WTC11 (cell line): ENCODE measurements around the gene CRIP1. TPM values are rescaled to one million over a fixed set of nuclear protein-coding genes. Genes with fewer than 3 reads are reported as not detected.

Experiments
- ATAC-seq: fragments of 200-7000 bp; cut with Tn5 transposase; 2 replicates; pipeline ENCODE4 v1.10.0; 2021; ENCODE audit warnings: mild to moderate bottlenecking, moderate library complexity
- CTCF ChIA-PET: fragments of 300-600 bp; sonication (Branson Sonifier 250); formaldehyde crosslinking; loops from one replicate; lab custom pipeline; 2021; ENCODE audit warnings: antibody characterized with exemption; lab: Charles Lee
- POLR2A ChIA-PET: fragments of 350-600 bp; sonication (Branson Sonifier 250); formaldehyde crosslinking; loops from one replicate; lab custom pipeline; 2021; ENCODE audit warnings: antibody characterized with exemption; lab: Charles Lee
- DNase-seq: peaks from one replicate; pipeline ENCODE4 v3.0.0; 2021; ENCODE audit warnings: low spot score
- H3K27ac Mint-ChIP-seq: 2 replicates; pipeline ENCODE4 v1.8.0; 2021; ENCODE audit warnings: mixed read lengths
- H3K27me3 Mint-ChIP-seq: 2 replicates; pipeline ENCODE4 v1.8.0; 2021; ENCODE audit warnings: low read depth, mild to moderate bottlenecking, moderate library complexity, mixed read lengths
- H3K36me3 Mint-ChIP-seq: 2 replicates; pipeline ENCODE4 v1.8.0; 2021; ENCODE audit warnings: mixed read lengths
- H3K4me1 Mint-ChIP-seq: 2 replicates; pipeline ENCODE4 v1.8.0; 2022; ENCODE audit warnings: mixed read lengths
- H3K4me3 Mint-ChIP-seq: 2 replicates; pipeline ENCODE4 v1.8.0; 2021; ENCODE audit warnings: mild to moderate bottlenecking, moderate library complexity, mixed read lengths
- H3K9me3 Mint-ChIP-seq: 2 replicates; pipeline ENCODE4 v1.8.0; 2021; ENCODE audit warnings: mixed read lengths
- CREM ChIP-seq: sonication (generic); formaldehyde crosslinking; IDR thresholded peaks from 2 replicates; pipeline ENCODE4 v1.8.1; 2022; ENCODE audit warnings: mild to moderate bottlenecking, missing genetic modification reagents, moderate library complexity
- ETV6 ChIP-seq: sonication (generic); formaldehyde crosslinking; IDR thresholded peaks from 2 replicates; pipeline ENCODE4 v1.8.1; 2022; ENCODE audit warnings: mild to moderate bottlenecking, missing genetic modification reagents
- NR3C1 ChIP-seq: sonication (generic); formaldehyde crosslinking; conservative IDR thresholded peaks from 2 replicates; pipeline ENCODE4 v1.8.1; 2023; ENCODE audit warnings: low read depth, mild to moderate bottlenecking, missing genetic modification reagents
- RORB ChIP-seq: fragments of 250-450 bp; sonication (Bioruptor Pico); IDR thresholded peaks from 2 replicates; pipeline ENCODE4 v1.9.0; 2021; ENCODE audit warnings: mild to moderate bottlenecking
- SMAD3 ChIP-seq: sonication (generic); formaldehyde crosslinking; IDR thresholded peaks from 2 replicates; pipeline ENCODE4 v1.8.0; 2022; ENCODE audit warnings: missing genetic modification reagents, mild to moderate bottlenecking, borderline replicate concordance
- ZNF121 ChIP-seq: sonication (generic); formaldehyde crosslinking; IDR thresholded peaks from 2 replicates; pipeline ENCODE4 v1.8.0; 2023; ENCODE audit warnings: missing genetic modification reagents
- ZNF138 ChIP-seq: sonication (generic); formaldehyde crosslinking; conservative IDR thresholded peaks from 2 replicates; pipeline ENCODE4 v1.8.1; 2022; ENCODE audit warnings: mild to moderate bottlenecking, moderate library complexity, missing genetic modification reagents
- ZNF263 ChIP-seq: sonication (generic); formaldehyde crosslinking; IDR thresholded peaks from 2 replicates; pipeline ENCODE4 v1.8.1; 2022; ENCODE audit warnings: low read depth, mild to moderate bottlenecking, moderate library complexity, missing genetic modification reagents
- total RNA-seq: library from RNA; stranded (reverse); gene quantifications from 3 replicates; pipeline ENCODE4 v1.2.3, GENCODE V29; 2021
- TF ChIP-seq, protein P1 (sequence below): sonication (generic); formaldehyde crosslinking; IDR thresholded peaks from 2 replicates; pipeline ENCODE4 v1.8.0; 2023; ENCODE audit warnings: mild to moderate bottlenecking, missing genetic modification reagents
- TF ChIP-seq, protein P2 (sequence below): sonication (generic); formaldehyde crosslinking; conservative IDR thresholded peaks from 2 replicates; pipeline ENCODE4 v1.8.1; 2023; ENCODE audit warnings: mild to moderate bottlenecking, low read depth, missing genetic modification reagents, moderate library complexity
- TF ChIP-seq, protein P3 (sequence below): sonication (generic); formaldehyde crosslinking; IDR thresholded peaks from 2 replicates; pipeline ENCODE4 v1.8.0; 2023; ENCODE audit warnings: missing genetic modification reagents, mild to moderate bottlenecking, borderline replicate concordance
- TF ChIP-seq, protein P4 (sequence below): sonication (generic); formaldehyde crosslinking; IDR thresholded peaks from 2 replicates; pipeline ENCODE4 v1.8.0; 2022; ENCODE audit warnings: mild to moderate bottlenecking, missing genetic modification reagents

The CRIP1 gene
- total RNA-seq, 1 experiment from 2014 or later = 9.0 TPM

DNA sequence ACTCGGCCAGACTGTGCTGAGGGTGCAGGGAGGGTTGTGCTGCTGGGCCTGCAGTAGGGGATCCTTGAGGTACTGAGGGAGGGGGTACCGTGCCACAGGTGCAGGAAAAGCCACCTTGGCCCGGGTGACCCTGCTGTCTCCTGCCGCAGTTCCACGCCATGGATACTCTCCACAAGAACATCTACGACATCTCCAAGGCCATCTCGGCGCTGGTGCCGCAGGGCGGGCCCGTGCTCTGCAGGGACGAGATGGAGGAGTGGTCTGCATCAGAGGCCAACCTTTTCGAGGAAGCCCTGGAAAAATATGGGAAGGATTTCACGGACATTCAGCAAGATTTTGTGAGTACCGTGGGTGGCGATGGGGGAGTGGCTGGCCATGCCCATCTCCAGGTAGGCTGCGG, 26.1 kb upstream of the CRIP1 start (continued):
- TF ChIP-seq, protein P1, sequence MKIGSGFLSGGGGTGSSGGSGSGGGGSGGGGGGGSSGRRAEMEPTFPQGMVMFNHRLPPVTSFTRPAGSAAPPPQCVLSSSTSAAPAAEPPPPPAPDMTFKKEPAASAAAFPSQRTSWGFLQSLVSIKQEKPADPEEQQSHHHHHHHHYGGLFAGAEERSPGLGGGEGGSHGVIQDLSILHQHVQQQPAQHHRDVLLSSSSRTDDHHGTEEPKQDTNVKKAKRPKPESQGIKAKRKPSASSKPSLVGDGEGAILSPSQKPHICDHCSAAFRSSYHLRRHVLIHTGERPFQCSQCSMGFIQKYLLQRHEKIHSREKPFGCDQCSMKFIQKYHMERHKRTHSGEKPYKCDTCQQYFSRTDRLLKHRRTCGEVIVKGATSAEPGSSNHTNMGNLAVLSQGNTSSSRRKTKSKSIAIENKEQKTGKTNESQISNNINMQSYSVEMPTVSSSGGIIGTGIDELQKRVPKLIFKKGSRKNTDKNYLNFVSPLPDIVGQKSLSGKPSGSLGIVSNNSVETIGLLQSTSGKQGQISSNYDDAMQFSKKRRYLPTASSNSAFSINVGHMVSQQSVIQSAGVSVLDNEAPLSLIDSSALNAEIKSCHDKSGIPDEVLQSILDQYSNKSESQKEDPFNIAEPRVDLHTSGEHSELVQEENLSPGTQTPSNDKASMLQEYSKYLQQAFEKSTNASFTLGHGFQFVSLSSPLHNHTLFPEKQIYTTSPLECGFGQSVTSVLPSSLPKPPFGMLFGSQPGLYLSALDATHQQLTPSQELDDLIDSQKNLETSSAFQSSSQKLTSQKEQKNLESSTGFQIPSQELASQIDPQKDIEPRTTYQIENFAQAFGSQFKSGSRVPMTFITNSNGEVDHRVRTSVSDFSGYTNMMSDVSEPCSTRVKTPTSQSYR = no peak
- no peak for TF ChIP-seq SMAD3 (CRISPR knock-in tag)
- no peak for TF ChIP-seq ETV6 (CRISPR knock-in tag)

DNA sequence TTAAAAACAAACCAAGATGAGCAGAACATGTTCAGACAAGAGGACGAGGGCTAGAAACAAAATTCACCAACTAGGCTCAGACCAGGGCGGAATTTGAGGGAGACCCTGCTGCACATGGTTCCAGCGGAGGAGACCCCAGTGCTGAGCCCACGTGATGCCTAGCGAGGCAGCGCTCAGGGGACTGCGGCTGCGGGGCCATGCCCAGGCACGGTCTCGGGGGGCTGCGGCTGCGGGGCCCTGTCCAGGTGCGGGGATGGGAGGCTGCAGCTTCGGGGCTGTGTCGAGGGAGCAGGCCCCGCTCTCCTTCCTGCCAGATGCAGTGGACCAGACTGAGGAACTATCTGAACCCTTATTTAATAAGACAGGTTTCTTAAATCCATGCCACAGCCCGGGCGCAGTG, 24.8 kb upstream of the CRIP1 start:
- peaks cover 20% of the 10 kb centered on the region for H3K36me3 Mint-ChIP-seq
- ATAC-seq = no peak
- H3K4me1 Mint-ChIP-seq = no peaks in the 10 kb centered on the region
- peak overlapping the region; percentile 84 for H3K27ac Mint-ChIP-seq
- TF ChIP-seq, protein P2, sequence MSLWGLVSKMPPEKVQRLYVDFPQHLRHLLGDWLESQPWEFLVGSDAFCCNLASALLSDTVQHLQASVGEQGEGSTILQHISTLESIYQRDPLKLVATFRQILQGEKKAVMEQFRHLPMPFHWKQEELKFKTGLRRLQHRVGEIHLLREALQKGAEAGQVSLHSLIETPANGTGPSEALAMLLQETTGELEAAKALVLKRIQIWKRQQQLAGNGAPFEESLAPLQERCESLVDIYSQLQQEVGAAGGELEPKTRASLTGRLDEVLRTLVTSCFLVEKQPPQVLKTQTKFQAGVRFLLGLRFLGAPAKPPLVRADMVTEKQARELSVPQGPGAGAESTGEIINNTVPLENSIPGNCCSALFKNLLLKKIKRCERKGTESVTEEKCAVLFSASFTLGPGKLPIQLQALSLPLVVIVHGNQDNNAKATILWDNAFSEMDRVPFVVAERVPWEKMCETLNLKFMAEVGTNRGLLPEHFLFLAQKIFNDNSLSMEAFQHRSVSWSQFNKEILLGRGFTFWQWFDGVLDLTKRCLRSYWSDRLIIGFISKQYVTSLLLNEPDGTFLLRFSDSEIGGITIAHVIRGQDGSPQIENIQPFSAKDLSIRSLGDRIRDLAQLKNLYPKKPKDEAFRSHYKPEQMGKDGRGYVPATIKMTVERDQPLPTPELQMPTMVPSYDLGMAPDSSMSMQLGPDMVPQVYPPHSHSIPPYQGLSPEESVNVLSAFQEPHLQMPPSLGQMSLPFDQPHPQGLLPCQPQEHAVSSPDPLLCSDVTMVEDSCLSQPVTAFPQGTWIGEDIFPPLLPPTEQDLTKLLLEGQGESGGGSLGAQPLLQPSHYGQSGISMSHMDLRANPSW = no peak
- TF ChIP-seq, protein P3, sequence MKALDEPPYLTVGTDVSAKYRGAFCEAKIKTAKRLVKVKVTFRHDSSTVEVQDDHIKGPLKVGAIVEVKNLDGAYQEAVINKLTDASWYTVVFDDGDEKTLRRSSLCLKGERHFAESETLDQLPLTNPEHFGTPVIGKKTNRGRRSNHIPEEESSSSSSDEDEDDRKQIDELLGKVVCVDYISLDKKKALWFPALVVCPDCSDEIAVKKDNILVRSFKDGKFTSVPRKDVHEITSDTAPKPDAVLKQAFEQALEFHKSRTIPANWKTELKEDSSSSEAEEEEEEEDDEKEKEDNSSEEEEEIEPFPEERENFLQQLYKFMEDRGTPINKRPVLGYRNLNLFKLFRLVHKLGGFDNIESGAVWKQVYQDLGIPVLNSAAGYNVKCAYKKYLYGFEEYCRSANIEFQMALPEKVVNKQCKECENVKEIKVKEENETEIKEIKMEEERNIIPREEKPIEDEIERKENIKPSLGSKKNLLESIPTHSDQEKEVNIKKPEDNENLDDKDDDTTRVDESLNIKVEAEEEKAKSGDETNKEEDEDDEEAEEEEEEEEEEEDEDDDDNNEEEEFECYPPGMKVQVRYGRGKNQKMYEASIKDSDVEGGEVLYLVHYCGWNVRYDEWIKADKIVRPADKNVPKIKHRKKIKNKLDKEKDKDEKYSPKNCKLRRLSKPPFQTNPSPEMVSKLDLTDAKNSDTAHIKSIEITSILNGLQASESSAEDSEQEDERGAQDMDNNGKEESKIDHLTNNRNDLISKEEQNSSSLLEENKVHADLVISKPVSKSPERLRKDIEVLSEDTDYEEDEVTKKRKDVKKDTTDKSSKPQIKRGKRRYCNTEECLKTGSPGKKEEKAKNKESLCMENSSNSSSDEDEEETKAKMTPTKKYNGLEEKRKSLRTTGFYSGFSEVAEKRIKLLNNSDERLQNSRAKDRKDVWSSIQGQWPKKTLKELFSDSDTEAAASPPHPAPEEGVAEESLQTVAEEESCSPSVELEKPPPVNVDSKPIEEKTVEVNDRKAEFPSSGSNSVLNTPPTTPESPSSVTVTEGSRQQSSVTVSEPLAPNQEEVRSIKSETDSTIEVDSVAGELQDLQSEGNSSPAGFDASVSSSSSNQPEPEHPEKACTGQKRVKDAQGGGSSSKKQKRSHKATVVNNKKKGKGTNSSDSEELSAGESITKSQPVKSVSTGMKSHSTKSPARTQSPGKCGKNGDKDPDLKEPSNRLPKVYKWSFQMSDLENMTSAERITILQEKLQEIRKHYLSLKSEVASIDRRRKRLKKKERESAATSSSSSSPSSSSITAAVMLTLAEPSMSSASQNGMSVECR (CRISPR knock-in tag) = no peak
- TF ChIP-seq, protein P4, sequence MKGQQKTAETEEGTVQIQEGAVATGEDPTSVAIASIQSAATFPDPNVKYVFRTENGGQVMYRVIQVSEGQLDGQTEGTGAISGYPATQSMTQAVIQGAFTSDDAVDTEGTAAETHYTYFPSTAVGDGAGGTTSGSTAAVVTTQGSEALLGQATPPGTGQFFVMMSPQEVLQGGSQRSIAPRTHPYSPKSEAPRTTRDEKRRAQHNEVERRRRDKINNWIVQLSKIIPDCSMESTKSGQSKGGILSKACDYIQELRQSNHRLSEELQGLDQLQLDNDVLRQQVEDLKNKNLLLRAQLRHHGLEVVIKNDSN (CRISPR knock-in tag) = no peak
- TF ChIP-seq CREM (CRISPR knock-in tag) (no peak), ZNF138 (CRISPR knock-in tag) (no peak), ZNF121 (no peak), ZNF263 (no peak), NR3C1 (CRISPR knock-in tag) (no peak), RORB (CRISPR knock-in tag) (no peak)
- TF ChIP-seq, protein P1 = no peak
- TF ChIP-seq, all 79 proteins: peak for 0
- ChIA-PET CTCF (no interaction called here), POLR2A (no interaction called here)
- no peak for DNase-seq
- H3K27me3 Mint-ChIP-seq = no peaks in the 10 kb centered on the region
- H3K4me3 Mint-ChIP-seq = no peak overlapping the region
- H3K9me3 Mint-ChIP-seq = no peaks in the 10 kb centered on the region
